GM20000 (cell line): Measurements from ENCODE around the gene PTEN.
"Not testable (repeated sequence)": the region's sequence is repeated elsewhere in the genome, so short reads cannot be mapped to it uniquely, and the experiment has no call there.

ENCODE experiments used
- DNase-seq: peaks from one replicate; pipeline ENCODE4 v3.0.0; 2012; ENCODE audit warnings: low spot score
- TF ChIP-seq, protein P1 (sequence below): IDR thresholded peaks from 2 replicates; pipeline ENCODE4 v1.5.1; 2012; ENCODE audit warnings: mild to moderate bottlenecking, control low read depth; ENCODE audit errors: extremely low read depth, missing control alignments

The PTEN gene

DNA sequence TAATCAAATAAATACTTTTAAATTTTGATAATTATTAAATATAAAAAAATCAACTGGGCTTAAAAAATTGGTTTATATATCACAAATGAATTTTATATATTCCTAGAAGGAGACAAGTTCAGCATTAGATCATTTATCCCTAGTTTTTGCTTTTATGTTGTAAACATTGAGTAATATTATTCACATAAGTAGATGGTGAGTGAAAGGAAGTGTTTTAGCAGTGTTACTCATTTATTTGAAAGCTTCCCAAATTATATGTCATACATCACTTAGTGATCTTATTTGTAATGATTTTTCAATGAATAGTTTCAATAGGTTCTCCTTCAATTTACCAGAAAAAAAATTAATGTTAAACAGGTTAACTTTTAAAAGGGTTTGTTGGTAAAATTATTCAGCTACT lies 15.9 kb upstream of the PTEN start:
- no peak for DNase-seq
- TF ChIP-seq, protein P1, sequence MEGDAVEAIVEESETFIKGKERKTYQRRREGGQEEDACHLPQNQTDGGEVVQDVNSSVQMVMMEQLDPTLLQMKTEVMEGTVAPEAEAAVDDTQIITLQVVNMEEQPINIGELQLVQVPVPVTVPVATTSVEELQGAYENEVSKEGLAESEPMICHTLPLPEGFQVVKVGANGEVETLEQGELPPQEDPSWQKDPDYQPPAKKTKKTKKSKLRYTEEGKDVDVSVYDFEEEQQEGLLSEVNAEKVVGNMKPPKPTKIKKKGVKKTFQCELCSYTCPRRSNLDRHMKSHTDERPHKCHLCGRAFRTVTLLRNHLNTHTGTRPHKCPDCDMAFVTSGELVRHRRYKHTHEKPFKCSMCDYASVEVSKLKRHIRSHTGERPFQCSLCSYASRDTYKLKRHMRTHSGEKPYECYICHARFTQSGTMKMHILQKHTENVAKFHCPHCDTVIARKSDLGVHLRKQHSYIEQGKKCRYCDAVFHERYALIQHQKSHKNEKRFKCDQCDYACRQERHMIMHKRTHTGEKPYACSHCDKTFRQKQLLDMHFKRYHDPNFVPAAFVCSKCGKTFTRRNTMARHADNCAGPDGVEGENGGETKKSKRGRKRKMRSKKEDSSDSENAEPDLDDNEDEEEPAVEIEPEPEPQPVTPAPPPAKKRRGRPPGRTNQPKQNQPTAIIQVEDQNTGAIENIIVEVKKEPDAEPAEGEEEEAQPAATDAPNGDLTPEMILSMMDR: no peak

DNA sequence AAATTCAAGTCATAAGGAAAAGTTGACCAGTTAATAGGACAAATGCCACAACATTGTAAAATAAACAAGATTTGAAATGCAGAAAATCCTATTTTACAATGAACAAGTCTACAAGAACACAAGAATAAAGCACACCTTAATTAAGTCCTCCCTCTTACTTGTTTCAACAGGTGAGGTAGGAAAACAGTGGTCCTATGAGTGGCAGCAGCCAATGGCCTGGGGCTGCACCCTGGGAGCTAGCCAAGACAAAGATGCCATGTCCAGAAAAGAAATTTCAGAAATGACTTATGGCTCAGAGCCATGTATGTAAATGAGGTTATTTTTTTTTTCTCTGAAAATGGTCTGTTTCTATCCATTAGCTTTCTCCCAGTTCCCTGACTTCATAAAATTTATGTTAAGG lies 14.4 kb upstream of the PTEN start:
- TF ChIP-seq, protein P1: no peak

GRCh38 chr10:87850742-87851205 lies 12.7 kb upstream of the PTEN start:
- DNase-seq: peak; percentile 36
- TF ChIP-seq, protein P1: peak; percentile 34

More for the DNA sequence above, 14.4 kb upstream of the PTEN start:
- no peak for DNase-seq

- TF ChIP-seq, protein P1: no peak
- no peak for DNase-seq
These were observed 11.3 kb upstream of the PTEN start for GRCh38 chr10:87852089-87852488.

DNA sequence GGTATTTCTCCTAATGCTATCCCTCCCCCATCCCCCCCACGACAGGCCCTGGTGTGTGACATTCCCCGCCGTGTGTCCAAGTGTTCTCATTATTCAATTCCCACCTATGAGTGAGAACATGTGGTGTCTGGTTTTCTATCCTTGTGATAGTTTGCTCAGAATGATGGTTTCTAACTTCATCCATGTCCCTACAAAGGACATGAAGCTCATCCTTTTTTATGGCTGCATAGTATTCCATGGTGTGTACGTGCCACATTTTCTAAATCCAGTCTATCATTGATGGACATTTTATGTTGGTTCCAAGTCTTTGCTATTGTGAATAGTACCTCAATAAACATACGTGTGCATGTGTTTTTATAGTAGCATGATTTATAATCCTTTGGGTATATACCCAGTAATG lies 8.2 kb upstream of the PTEN start:
- not testable (repeated sequence) for DNase-seq

- not testable (repeated sequence) for DNase-seq
These were observed 7.8 kb upstream of the PTEN start for GRCh38 chr10:87855665-87856064.

- peak; percentile 60 for DNase-seq
- TF ChIP-seq, protein P1: peak; percentile 53
These were observed 3.1 kb upstream of the PTEN start for GRCh38 chr10:87860156-87860795.

GRCh38 chr10:87860816-87861403 lies 2.5 kb upstream of the PTEN start:
- TF ChIP-seq, protein P1: no peak
- DNase-seq: peak; percentile 19
